Stimulated activated CD4-positive, alpha-beta T cell treated with anti-CD3 and anti-CD28 coated beads, Interleukin-2, amount 100 ng/mL, for 24 hours (primary cell): ENCODE results near the gene AGAP3.

ENCODE experiments used
- DNase-seq, 2 donors: peaks; one replicate each; pipeline ENCODE4 v3.0.0-alpha.2; 2020

Gene AGAP3

DNA sequence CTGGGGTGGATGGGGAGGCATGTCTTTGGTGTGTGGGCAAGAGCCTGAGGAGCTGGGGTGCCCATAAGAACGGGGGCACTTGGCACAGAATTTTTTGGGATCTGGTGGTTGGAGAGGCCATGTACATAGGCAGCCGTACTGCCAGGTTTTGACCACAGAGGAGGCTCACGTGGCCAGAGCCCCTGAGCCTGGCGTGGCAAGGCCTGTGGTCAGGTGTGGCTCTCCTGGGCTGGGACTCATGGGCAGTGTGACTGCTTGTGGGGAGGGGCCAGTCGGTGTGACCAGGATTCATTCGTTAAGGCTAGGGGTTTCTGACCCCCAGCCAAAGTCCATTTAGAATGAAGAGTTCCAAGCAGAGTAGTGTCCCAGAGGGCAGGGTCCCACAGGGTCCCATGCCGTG is 38.2 kb downstream of the AGAP3 start:
- DNase-seq = no peak

DNA sequence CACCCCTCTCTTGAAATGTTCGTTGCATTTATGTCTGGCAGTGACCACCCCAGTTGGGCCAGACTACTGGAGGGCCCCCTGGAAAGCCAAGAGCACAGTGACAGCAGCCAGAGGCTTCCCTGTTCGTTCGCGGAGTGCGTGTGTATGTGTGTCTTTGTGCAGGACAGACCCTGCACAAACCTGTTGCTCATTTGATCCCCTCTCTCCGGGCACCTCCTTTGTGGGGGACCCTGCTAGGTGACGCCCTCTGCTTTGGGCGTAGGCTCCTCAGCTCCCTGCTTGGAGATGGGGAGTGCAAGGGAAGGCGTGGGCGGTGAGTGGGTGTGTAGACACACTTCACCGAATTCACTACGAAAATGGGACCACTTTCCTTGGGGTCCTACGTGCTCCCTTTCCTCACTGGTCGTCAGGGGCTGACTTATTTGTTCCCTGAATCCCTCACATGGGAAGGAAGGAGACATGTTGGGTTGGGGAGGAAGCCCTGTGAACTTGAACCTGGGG is 38.7 kb downstream of the AGAP3 start:
- no peak for DNase-seq

DNA sequence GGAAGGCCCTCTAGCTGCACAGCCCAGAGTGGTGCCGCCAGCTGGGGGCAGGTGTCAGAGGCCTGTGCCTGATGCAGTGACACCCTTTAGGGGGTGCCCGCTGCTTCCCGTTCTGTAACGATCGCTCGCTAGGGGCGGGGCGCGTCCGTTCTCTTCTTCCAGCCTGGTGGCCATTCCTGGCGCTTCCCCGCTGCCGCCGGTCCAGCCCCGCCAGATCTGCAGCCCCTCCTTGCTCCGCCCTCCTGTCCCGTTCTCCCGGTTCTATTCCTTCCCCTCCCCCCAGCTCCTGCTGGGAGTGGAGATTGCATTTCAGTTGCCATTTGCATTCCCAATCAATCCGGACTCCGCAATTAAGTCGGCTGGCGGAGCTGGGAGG is 39.2 kb downstream of the AGAP3 start:
- no peak for DNase-seq

- no peak for DNase-seq
Observed at GRCh38 chr7:151125846-151126481, 39.7 kb downstream of the AGAP3 start.

DNA sequence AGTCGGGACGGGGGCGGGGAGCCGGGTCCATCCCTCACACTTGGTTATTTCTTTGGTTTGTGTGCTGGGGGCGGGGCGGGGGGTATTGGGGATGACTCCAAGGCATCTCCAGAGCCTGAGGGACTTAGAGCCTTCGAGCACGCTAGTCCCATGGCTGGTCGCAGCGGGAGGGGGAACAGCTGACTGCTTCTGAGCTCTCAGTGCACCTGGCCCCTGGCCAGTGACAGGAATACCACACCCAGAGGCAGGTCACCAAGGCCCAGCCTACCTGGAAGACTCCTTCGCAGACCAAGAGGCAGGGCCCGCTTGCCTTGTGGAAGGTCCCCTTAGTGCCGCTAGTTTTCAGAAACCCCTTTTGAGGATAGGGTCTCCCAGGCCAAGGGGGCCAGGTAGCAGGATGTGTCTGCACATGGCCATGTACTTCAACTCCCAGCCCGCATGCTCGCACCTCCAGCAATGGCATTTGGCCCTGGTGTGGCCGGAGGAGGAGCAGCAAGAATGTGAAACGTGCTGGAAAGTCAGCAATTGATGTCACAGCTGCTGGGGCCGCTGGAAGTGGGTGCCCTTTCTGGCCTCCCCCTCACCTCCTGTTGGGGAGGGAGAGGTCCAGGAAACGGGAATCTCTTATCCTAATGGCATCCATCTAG is 40.3 kb downstream of the AGAP3 start:
- no peak for DNase-seq

- DNase-seq = no peak
Observed at GRCh38 chr7:151128144-151128543, 41.9 kb downstream of the AGAP3 start.

GRCh38 chr7:151128716-151129115 is 42.4 kb downstream of the AGAP3 start:
- no peak for DNase-seq

GRCh38 chr7:151129117-151129959 is 43.1 kb downstream of the AGAP3 start:
- no peak for DNase-seq

- no peak for DNase-seq
Observed at GRCh38 chr7:151129960-151130591, 43.8 kb downstream of the AGAP3 start.

GRCh38 chr7:151130741-151131157 is 44.5 kb downstream of the AGAP3 start:
- DNase-seq = no peak

DNA sequence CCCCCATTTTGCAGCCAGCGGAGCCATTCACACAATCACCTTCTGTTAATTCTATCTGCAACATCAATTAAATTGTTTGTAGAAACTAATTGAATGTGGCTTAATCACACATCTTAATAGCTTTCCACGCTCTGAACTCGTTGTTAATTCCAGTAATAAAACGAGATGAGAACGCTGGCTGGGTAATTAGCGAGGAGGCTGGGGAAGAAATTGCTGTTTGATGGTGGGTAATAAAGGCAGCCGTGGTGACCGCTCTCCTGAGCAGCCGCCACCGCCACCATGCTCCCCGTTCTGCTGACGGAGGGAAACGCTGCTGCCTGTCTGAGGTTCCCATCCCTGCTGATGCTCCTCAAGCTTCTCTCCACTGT is 44.9 kb downstream of the AGAP3 start:
- DNase-seq = no peak

DNA sequence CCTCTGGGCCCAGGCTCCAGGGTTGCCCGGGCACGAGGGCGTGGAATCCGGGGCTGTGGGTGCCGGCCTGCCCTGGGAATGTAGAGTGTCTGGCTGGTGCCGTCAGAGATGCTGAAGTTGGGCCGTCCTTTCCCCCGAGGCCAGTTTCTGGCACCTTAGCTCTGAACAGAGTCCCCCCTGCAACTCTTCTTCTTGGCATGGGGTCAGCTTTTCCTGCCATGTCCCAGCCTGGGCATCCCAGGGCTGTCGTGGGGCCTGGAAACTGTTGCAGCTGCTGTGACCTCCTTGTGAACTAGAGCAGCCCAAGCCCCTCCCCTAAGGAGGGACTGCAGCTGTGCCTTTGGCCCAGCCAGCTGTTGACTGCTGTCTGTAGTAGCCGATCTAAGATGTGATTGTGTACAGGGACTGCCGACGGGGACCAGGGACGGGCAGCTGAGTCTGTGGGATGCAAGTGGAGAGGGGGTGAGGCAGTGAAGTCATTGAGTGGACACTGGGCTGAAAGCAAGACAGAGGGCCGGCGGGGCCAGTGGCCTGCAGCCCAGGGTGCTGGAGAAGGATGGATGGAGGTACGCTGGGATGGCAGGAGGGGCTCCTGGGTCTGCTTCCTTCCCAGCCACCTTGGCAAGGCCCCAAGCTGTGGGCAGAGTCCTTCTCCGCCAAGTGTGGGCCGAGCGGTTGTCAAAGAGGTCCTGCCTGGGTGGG is 45.5 kb downstream of the AGAP3 start:
- no peak for DNase-seq

DNA sequence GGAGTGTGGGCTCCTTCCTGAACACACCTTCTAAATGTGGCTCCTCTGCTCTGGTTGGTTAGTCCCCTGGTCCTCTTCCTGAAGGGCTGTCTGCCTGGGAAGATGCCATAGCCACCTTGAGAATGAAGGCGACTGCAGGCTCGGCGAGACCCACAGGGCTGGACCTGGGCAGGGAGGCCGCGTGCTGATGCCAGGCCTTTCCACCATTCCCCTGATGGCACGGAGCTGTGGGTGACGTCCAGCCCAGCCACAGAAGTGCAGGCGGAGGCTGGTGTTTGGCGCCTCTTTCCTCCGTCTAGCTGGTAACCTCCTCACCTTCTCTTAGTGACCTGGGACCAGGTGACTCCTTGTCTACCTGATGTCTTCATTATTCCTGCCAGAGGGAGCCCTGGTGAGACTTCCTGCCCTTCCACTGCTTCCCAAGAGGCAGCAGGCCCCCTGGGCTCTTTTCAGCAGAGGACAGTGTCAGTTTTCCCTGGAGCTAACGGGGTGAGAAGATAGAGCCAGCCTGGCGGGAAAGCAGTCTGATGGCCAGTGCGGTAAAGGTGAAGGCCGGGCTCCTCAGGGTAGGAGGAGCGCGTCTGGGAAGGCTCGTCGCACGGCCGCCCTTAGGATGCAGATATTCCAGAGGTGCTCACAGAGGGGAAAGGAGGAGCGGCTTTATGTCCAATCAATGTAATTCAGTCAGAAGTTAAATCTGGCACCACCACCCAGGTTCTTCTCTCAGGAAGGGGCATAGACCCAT is 46.4 kb downstream of the AGAP3 start:
- DNase-seq = no peak

GRCh38 chr7:151133266-151133985 is 47.2 kb downstream of the AGAP3 start:
- DNase-seq = no peak

DNA sequence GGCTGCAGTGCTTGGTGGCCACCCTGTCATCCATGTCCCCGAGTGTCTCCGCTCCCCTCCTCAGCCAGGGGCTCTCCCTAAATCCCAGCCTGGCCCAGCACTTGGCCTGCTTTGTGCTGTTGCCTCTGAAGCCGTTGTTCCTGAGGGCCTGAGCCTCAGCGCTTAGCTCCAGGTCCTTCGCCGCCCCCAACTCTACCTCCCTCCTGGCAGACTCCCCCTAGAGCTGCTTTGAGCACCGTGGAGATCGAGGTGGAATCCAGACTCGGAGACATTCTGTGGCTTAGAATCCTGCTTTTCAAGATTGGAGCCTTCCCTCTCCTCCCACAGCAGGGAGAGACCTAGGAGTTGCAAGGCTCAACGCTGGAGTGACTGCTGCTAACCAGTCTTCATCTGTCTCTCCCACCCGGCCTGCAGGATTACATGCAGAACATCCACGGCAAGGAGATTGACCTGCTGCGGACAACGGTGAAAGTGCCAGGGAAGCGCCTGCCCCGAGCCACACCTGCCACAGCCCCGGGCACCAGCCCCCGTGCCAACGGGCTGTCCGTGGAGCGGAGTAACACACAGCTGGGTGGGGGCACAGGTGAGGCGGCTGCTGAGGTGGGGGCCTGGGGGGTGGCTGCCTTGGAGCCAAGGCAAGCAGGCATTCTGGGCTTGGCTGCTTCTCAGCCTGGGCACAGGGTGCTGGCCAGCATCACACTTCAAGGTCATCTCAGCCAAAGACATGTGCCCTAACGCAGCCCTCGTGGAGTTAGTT is 47.9 kb downstream of the AGAP3 start:
- DNase-seq = no peak

DNA sequence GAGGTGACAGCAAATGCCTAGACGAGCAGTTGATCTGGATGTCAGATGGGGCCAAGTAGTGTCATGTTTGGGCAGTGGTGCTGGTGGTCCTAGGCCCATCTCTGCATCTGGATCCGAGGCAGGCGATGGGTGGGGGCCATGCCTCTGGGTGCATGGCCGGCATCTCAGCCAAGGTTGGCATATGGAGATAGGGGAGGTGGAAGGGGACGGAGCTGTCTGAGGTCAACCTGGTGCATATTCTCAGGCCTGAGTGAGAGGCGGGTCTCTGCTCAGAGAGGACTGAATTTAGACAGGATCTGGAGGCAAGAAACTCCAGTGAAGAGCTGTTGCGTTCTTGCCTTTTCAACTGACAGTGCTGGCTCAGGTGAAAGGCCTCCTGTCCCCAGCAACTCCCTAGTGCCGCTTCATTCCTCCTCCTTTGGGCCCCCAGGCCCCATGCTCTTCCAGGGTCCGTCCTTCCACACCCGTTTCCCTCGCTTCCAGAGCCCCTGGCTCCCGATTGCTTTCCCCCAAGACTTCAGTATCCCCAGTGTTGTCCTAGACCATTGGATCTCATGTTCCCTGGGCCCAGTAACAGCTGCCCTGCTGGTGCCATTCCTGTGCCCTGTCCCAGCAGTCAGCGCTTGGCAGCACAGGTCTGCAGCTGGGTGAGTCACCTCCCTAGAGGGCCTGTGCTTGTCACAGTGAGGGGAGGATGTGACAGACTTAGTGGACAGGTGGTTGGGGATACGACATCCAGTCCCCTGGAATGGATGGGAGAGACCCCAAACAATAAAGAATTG is 48.7 kb downstream of the AGAP3 start:
- no peak for DNase-seq

DNA sequence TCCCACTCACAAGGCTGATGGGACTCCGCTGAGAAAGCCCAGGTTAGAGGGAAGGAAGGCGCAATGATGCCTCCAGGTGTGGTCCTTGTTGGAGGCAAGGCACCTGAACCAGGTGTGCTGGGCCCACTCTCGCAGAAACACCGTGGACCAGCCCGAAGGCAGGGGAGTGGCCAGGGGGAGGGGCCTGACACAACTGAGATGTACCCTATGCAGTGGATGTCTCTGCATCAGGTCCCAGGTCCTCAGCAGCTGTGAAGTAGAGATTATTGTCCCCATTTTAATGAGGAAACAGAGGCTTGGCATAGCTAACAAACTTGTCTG is 49.2 kb downstream of the AGAP3 start:
- DNase-seq = no peak

DNA sequence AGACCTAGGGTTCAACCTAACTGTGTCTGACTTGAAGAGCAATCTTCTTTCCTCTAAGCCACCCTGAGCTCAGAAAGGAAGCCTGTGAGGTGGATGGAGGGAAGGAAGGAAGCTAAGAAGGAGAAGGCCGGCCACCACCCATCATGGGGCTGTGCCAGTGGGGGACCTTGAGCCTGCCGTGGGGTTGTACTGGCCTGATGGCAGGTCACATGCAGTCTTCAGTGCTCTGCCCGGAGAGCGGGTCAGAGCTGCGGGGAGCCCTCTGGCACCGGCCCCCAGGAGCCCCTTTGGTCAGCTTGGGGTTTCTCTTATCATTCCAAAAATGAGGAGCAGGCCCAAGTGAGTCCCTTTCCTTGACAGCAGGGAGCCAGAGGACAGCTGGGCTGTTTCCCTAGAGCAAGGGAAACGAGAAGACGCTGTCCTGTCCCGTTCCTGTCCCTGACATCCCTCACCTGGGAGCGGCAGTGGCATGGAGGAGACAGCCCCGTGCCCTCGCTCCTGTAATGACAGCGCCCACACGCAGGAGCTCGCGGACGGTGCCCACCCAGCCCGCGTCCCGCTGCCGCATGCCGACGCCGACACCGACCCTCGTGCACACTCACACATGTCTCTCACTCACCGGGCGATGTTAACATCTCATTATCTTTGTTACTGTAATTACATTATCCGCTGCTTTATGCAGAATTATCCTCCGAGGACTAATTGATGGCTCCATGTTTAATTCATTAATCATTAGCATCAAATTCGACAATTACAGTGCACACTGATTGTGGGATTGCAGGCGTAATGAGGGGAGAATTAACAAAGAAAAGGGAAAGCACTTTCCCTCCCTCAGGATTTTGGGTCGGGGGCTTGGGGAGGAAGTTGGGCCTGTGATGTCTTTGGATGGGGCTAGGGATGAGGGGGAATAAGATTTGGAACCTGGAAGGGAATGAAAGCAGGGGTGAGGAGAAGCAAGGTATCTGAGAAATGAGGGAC is 49.9 kb downstream of the AGAP3 start:
- DNase-seq = no peak
